Activated T-helper 9 cell treated with anti-CD3 and anti-CD28 coated beads, Interleukin-2, amount 50 U/mL, for 16 hours (primary cell): ENCODE measurements around the gene DAB1.

Experiments used
- DNase-seq: peaks from one replicate; pipeline ENCODE4 v3.0.0-alpha.2; 2020; ENCODE audit warnings: low read depth

Gene DAB1

DNA sequence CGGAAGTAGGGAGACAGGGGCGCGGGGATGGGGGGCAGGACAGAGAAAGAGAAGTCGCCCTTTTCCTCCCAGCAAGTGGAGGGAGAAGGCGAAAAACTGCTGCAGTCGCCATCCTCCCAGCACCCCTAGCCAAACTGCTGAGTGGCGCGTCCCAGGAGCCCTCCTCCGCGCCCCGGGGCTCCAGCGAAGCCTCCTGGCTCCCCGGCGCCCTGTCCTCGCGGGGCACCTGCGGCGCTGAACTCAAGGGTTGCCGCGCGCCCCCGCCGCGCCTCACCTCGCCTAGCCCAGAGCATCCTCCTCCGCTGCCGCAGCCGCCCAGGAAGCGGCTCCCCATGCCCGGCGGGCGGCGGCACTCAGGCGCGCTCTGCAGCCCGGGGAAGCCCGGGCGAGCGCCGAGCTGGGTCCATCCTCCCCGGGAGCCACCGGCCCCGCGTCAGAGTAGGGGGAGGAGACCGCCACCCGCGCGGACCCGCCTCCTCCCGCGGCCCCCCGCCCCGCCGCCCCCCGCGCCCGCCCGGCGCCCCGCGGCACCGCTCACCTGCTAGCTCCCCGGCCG is at the start of gene DAB1:
Gene DAB1 (minus strand): TSS at position 405 of the 556 bp plus-strand sequence. CDS start 133,030 bp downstream, outside the sequence.
- DNase-seq, result no peak

DNA sequence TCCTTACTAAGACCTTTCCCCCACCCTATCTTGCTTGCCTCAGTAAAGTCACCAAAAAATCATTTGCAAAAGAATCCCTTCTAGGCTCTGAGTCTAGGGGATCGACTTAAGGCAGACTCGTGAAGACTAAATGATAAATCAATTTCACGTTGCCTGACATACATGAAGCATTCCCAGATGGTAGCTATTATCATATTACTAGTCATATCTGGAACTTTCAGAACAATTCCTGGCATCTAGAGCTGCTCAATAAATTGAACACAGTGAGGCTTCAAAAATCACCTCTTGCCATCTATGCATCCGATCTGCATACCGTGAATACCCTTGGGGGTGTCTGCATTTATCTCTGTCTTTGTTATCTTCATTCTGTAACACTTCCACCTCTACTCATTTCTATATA is 49.6 kb upstream of the DAB1 start:
- DNase-seq, result no peak

DNA sequence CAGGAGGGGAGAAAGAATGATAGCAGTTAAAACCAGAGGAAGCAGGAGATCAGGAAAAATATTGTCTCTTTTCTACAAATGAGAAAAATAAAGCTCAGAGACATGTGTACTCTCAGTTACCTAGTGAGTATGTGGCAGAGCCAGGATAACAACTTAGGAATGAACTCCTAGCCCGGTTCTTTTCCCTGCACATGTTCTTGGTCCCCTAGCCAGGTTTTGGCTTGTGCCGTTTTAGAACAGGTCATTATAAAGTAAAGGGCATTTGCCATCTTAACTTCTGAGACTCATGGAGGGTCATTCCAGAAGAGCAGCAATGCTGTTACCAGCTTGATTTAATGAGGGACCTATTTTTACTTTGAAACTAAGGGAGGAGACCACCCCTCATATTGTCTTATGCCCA is 48.1 kb upstream of the DAB1 start:
- no peak for DNase-seq

DNA sequence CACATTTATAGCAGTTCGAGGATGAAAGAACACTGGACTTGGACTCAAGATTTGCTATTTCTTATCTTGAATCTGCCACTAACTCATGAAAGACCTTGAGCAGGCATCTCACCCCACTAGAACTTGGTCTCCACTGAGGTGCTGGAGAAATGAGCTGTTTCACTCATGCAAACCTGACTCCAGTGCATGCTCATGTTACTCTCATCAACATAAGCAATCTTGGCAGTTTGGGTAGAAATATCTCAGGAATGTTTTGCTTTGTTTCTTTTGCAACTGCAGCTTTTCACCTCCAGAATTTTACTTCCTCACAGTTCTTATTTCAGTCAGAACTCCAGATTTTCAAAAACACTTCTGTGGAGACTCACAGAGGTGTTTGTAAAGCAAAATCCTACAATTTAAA is 46.2 kb upstream of the DAB1 start:
- DNase-seq, result no peak

DNA sequence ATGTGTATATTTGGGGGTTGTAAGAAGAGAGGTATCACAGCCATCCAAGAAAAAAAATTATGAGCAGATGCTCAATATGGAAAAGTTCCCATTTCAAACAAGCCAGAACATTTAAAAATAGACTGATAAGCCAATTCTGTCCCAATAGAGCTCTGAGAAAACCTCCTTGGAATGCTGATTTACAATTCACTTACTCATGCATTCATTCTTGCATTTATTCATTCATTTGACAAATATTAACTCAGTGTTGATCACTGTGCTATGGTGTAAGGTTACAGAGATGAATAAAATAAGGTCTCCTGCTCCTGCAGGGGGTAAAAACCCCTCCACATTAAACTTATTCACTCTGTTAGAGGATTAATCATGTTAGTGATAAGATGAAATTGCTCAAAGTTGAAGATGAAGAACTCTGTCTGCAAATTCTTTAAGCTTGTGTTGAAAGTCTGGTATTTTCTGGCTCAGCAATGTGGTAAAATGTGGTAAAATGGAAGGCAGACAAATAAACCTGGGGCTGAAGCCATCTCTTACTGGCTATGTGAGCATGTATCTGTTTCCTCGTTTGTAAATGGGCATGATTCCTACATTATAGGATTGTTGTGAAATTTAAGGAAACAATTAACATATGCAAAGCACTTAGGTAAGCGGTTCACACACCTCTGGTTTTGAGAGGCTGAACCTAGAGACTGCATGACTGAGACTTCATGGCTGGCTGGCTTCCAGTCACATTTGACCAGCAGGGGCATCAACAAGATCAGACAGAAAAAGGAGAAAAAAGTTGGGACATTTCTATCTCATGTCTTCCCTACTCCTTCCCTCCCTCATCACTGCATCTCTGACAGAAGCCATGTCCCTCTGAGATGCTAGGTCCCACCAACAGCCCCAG is 45.0 kb upstream of the DAB1 start:
- DNase-seq, result no peak

DNA sequence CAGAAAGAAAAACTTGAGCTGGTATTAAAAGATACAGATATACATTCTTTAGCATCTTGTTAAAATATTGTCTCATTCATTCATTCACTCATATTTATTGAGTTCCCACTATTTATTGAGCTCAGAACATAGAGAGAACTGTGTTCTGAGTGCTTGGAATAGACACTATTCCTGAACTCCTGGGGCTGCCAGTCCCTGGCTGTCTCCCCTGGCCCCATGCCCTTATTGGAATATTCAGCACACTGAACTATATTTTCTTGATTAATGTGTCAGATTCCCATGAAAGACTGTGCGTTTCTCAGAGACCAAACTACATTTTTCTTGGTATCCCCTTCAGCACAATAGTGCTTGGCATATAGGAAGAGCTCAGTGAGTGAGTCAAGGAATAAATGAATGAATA is 44.0 kb upstream of the DAB1 start:
- no peak for DNase-seq

DNA sequence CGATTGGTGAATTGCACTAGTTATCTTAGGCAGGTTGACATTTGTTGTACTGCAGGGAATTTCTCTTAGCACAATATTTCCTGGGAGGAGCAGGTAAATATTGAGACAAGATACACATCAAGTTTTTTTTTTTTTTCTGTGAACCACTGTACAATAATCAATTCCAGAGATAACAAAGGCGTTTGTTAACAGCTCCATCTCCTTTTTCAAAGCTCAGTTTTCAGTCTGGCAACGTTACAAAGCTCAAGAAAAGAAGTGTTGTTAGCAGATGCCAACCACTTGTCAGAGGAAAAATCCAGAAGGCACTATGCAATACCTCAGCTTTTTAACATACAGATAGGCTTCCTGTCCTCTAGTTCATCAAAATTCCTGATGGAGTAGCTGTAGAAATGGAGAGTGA is 40.9 kb upstream of the DAB1 start:
- DNase-seq, result no peak

DNA sequence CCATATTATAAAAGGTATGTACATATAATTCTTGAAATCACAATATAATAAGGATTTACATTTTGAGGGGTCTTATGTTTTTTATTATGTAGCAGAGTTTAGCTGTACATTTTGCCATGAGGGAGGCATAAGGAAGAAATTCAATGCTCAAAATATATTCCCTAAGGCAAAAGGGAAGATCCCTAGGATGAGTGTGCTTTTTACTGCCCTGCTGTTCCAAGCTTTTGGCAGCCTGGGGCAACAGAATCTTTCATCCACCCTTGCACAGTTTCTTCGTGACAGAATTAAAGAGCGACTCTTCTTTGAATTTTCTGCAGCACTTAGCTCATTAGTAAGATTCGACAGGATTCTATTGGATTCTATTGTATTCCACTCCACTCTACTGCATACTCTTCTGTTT is 39.5 kb upstream of the DAB1 start:
- no peak for DNase-seq

DNA sequence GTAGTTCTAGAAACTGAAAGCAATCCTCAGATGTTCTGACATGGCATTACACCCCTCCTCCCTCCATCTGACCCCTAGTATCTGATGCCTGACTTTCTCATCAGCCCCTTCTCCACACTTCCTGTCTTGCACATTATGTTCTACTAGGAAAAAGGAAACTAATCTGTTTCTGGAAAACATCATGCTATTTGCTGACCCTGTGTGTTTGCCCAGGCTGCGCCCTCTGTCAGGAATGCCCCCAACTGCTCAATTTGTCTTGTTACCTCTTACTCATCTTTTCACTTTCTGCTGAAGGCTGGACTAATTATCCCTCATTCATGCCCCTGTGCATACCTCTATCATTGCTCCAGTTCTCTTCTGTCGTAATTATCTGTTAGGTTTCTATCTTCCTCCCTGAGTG is 37.5 kb upstream of the DAB1 start:
- DNase-seq, result no peak

DNA sequence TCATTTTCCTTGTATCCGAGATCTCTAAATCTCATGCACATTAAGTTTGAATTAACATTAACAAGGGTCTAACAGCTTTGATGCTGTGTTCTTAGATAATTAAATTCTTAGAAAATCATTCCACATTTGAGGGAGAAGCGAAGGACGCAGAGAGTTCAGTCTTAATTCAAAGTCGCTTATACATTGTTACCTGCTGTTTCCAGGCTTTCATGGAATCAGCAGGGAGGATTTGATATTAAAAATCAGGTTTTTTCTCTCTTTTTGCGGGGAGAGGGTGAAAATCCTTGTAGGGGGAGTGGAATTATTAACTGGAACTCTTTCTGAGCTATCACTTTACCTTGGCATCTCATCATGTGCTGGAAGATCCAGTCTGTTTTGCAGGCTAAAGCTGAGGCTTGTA is 27.7 kb upstream of the DAB1 start:
- DNase-seq, result no peak

DNA sequence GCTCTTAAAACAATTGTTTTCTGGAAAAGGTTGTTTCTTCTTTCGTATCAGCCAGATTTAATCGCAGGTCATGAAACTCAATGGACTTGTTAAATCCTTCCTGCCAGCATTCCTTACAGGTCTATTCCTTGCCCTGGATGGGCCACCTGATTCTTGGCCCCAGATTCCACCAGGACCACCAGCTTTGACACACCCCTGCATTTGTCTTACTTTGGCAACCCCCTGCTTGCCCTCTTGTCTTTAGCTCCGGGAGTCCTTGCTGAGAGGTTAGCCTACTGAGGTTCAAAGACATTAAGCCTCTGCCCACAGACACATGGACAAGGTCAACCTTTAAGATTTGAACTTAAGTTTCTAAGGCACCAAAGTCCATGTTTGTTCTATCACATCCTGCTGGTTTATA is 27.1 kb upstream of the DAB1 start:
- no peak for DNase-seq

DNA sequence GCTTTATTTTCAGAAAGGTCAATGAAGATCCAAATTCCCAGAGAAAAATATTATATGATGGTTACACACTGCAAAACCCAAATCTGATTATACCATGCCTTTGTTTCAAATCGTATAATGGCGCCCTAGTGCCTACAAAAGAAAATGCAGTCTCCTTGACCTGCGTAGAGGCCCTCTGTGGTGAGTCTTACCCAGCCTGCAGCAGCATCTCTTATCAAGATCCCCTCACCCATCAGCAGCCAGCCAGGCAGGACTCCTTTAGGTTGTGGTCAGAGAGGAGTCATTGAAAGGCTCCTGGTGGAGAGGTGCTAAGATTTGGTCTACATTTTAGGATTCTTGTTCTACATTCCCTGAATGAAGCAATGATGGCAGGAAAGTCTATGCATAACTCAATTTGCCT is 23.7 kb upstream of the DAB1 start:
- DNase-seq, result no peak

DNA sequence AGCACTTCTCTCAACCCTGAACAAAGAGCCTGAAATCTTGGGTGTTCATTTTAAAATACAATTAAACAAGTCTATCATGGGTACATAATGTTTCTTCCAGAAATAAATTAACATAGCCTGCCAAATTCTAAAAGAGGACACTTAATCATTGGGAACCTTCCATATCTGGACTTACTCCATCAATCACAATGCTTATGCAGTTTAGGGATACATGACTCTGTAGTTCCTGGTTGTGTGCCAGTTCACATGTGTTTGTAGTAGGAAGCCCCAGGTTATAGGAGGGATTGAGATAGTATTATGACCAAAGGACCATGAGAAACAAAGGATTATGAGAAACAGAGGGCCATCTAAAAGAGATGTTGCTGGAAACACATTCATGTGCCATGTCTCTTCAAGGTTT is 19.1 kb upstream of the DAB1 start:
- DNase-seq, result no peak

DNA sequence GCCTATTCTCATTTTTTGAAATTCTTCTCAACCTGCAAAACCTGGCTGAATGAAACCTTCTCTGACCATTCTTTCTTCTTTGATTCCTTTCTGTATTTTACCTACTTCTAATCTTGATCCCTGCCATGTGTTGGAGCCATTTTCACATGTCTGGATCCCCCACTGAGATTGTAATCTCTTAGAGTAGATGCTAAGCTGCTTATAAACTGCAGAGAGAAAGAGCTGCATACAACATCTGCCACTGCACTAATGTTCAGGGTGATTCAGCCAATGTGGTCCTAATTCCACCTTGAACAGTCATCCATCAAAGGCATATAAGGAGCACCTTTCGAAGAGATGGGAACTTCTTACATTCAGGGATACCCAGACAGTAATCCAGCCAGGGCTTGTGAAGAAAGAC is 16.2 kb upstream of the DAB1 start:
- DNase-seq, result no peak

DNA sequence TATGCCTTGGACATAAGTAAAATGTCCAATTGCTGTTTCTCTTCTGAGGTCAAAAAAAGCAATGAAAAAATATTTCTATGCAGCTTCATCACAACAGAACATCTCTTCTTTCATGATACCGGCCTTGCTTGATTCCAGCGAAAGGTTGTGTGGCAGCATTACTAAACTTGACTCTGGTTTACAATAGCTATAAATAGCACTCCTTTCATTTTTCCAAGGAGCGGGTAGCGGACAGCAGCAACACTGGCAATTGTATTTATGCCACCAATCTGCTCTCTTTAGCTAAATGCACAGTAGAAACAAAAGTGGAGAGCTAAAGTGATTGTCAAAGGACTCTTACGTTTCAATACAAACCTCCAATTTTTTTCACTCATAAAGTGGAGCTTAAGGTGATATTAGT is 7.5 kb upstream of the DAB1 start:
- no peak for DNase-seq

DNA sequence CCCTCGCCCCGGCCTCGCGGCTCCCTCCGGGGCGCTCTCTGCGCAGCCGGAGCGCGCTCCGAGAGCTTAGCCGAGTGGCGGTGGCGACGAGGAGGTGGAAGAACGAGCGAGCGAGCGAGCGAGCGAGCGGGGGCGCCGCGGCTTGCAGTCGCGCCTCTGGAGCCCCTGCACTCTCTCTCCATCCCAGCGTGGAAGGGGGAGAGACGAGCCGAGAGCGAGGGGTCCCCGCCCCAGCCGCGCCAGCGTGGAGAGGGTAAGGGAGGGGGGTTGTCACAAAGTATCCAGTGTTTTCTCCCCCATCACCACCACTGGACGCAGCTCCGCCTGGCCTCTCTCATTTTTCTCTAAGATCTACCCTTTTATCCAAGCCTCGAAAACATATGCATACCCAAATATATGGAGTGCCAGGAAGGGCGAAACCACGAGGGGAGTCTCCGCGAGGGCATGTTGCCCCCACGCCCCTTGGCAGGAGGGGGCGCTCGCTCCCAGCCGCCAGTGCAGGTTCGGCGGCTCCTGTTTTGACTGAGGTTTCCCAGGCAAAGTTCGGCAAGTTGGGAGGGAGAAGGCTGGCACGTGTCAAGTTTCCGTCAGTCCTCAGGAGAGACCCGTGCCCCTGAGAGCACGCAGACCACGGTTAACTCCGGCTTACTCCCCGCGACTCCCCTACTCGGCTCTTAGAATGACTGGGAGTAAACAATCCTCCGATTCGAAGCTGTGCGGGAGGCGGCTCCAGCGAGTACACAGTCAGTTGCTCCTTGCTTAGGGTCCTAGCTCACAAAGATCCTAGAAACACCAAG is 569 bp upstream of the DAB1 start:
- DNase-seq, result no peak

DNA sequence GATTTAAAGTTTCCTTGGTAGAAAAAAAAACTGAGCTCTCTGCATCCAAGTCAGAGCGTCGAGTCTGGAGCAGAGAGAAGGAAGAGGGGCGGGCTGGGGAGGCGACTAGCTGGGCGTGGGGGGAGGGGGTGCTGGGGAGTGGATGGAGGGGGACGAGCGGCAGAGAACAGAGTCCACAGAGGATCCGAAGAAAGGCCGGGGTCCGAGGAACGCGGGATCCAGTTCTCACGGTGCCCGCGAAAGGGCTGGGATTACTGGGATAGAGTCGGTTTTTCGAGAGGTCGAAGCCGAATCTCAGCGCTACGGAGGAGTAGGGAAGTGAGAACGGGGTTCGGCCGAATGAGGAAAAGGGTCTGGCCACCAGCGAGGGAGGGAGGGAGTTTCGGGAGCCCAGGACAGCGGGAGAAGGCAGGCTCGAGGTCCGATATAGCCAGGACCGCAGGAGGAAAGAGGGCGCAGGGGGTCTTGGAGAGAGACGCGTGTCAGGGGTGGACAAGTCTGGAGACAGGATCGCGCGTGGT is 665 bp downstream of the DAB1 start:
- DNase-seq, result no peak

DNA sequence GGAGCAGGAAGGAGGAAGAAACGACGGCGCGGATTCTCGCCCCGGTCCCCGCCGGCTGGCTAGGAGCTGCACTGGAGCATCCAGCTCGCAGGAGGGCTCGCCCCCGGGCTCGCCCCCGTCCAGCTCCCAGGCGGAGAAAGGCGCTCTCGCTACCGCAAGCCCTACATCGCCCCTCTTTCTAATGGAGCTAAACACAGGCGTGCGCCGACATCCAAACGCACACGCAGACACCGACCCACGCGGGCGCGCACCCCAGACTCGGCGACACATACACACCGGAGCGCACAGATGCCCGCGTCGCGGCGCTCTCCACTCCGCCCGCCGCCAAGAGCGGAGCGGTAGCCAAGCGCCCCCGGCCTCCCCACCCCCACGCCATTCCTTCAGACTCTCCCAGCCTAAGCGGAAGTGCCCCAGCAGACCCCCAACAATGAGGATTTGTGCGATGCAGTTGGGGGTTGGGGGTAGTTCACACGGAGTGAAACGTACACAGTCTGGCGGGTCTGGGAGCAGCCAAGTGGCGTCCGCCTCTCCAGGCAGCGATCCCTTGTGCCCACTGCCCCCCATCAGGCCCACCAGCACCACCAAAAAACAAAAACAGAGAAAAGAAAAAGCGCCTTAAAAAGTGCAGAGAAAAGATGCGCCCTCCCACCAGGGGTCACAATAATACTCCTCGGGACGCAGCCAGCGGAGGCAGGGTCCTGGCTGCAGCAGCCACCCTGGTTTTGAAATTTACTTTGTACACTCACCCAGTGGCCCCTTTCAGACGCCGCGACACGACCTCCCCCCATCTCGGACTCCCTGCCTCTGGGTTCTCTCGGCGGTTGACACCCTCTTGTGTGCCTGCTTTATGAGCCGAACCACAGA is 1.4 kb downstream of the DAB1 start:
- DNase-seq, result no peak

DNA sequence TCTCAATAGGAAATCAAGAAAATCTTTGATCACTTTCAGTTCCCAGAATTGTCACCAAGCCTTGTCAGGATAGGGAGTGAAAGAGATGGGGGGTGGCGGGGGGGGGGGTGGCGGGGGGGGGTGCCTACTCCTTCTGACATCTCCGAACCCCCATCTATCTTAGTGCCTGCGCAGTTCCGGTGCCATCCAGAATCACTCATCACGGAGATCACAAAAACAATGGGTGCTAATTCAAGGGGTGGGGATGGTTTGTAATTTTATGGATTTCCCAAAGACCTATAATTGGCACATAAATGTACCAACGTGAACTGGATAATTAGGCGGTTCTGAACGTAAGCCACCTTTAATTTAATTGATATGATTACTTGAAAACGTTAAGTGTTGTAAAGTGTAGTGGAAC is 2.1 kb downstream of the DAB1 start:
- DNase-seq, result no peak

DNA sequence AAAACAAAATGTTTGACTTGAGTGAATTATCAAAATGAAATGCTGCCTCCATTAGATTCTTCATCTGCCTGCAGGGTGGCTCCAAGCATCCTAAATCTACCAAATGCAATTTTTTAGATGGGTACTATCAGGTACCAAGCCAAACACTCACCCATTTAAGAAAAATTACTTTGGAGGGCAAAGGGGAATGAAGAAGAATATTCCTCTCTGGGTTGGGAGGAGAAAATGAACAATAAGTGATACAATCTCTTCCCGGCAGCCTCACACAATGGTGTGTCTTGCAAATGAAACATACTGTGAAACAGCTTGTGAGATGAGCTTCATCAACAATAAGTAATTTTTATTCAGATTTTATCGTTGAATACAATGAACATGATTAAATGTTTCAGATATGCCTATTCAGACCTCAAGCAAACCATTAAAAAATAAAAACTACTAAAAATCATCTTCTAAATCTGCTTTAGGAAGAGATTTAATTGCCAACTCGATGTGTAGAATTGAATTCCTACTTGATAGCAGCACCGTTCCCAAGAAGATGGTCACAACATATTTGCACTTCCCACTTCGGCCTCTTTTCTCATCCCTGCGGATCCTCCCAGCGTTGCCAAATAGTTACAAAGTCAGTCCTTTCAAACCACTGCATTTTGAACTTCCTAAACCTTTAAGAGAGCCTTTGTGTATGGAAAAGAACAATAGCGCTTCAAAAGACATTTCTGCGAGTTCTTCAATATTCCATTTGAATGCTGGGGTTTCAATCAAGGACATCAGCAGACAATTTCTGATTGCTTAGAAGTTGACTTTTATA is 2.7 kb downstream of the DAB1 start:
- no peak for DNase-seq

DNA sequence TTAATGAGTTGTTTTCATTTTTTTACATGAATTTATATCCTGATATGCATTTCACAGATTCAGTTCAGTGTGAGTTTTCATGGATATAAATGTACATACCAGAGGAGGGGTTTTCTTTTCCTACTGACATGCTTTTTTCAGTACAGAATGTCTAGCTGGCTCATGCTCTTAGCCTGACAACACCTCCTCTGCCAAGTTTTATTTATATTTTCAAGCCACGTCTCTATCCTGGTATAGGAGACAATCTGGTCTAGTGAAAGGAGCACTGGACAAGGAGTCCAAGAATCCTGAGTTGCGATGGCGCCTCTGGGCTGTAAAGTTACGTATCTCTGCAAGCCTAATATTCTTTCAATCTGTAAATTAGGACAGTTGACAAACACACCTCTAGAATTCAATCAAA is 4.9 kb downstream of the DAB1 start:
- DNase-seq, result no peak
